ENCODE data around the gene SELENOM.

DNA sequence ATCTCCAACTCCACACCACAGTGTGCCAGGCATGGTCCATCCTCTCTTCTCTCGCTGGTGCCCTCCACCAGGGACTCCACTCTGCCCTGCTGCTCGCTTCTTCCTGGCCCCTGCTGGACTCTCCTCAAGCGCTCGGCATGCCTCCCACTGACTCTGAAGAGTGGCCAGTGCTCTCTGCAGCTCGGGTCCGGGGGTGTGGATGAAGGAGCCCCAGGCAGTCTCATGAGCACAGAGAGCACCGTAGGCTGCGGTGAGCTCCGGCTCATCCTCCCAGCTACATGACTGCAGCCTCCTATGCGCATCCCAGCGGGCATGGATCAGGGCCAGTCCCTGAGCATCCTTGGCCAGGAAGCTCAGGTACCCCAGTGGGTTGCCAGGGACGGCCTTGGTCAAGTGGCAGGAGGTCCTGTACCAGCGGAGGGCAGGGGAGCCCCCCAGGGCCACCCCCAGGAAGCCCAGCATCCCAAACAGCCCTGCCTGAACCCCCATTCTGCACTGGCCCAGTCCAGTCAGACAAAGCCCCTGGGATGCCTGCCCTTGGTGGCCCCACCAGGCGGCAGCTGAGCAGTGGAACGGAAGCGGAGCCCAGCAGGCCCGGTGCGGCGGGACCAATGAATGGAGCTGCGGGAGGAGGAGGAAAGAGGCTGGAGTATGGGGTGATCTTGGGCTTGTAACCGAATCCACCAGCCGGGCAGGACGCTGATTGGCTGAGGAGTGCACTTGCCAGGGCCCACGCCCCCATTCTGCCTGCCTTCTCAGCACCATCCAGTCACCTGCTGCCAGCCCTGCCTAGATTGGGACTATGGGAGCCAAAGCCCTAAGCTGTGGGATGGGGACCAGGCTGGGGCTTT, 32.7 kb upstream of the SELENOM start, which contains the start of gene PLA2G3:
- TF ChIP-seq, protein P1, sequence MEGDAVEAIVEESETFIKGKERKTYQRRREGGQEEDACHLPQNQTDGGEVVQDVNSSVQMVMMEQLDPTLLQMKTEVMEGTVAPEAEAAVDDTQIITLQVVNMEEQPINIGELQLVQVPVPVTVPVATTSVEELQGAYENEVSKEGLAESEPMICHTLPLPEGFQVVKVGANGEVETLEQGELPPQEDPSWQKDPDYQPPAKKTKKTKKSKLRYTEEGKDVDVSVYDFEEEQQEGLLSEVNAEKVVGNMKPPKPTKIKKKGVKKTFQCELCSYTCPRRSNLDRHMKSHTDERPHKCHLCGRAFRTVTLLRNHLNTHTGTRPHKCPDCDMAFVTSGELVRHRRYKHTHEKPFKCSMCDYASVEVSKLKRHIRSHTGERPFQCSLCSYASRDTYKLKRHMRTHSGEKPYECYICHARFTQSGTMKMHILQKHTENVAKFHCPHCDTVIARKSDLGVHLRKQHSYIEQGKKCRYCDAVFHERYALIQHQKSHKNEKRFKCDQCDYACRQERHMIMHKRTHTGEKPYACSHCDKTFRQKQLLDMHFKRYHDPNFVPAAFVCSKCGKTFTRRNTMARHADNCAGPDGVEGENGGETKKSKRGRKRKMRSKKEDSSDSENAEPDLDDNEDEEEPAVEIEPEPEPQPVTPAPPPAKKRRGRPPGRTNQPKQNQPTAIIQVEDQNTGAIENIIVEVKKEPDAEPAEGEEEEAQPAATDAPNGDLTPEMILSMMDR (IDR thresholded peaks at IDR 0.05; ENCODE audit: low read depth, low read length, poor library complexity, severe bottlenecking), result no peak
- TF ChIP-seq EZH2phosphoT487 (IDR thresholded peaks at IDR 0.05; ENCODE audit: borderline replicate concordance, low read length), result no peak

All from DOHH2 (cell line).